ENCODE data around the gene PTPRN2.
"Not testable (repeated sequence)": the region's sequence is repeated elsewhere in the genome, so short reads cannot be mapped to it uniquely, and the experiment has no call there.

The PTPRN2 gene

GRCh38 chr7:158354861-158355260 is 232.8 kb downstream of the PTPRN2 start:
- no peak overlapping the region for H3K4me3 Mint-ChIP-seq
- H3K36me3 Mint-ChIP-seq (ENCODE audit: low read depth), result peaks cover 7% of the 10 kb centered on the region
- DNase-seq, result no peak
- H3K27me3 Mint-ChIP-seq (ENCODE audit: low read depth, poor library complexity), result peaks cover 63% of the 10 kb centered on the region
- no peak overlapping the region for H3K27ac Mint-ChIP-seq
- H3K4me1 Mint-ChIP-seq, result no peaks in the 10 kb centered on the region
- TF ChIP-seq CTCF (IDR thresholded peaks at IDR 0.05), result no peak
- peaks cover 33% of the 10 kb centered on the region for H3K9me3 Mint-ChIP-seq

- H3K9me3 Mint-ChIP-seq, result peaks cover 33% of the 10 kb centered on the region
- TF ChIP-seq CTCF (IDR thresholded peaks at IDR 0.05), result peak; percentile 54
- no peaks in the 10 kb centered on the region for H3K4me1 Mint-ChIP-seq
- no peak overlapping the region for H3K27ac Mint-ChIP-seq
- H3K36me3 Mint-ChIP-seq (ENCODE audit: low read depth), result peaks cover 7% of the 10 kb centered on the region
- H3K27me3 Mint-ChIP-seq (ENCODE audit: low read depth, poor library complexity), result peaks cover 65% of the 10 kb centered on the region
- DNase-seq, result peak; percentile 50
- no peak overlapping the region for H3K4me3 Mint-ChIP-seq
Observed at GRCh38 chr7:158353606-158354570, 233.7 kb downstream of the PTPRN2 start.

- H3K4me3 Mint-ChIP-seq, result peak overlapping the region; percentile 33
- not testable (repeated sequence) for H3K27ac Mint-ChIP-seq; H3K36me3 Mint-ChIP-seq (ENCODE audit: low read depth); H3K4me1 Mint-ChIP-seq; DNase-seq
- peaks cover 33% of the 10 kb centered on the region for H3K9me3 Mint-ChIP-seq
- H3K27me3 Mint-ChIP-seq (ENCODE audit: low read depth, poor library complexity), result peaks cover 71% of the 10 kb centered on the region
Observed at GRCh38 chr7:158351899-158352729, 235.5 kb downstream of the PTPRN2 start.

GRCh38 chr7:158351481-158351880 is 236.1 kb downstream of the PTPRN2 start:
- no peak overlapping the region for H3K4me3 Mint-ChIP-seq
- TF ChIP-seq CTCF (IDR thresholded peaks at IDR 0.05), result no peak
- H3K27me3 Mint-ChIP-seq (ENCODE audit: low read depth, poor library complexity), result peaks cover 71% of the 10 kb centered on the region
- H3K9me3 Mint-ChIP-seq, result peaks cover 33% of the 10 kb centered on the region
- H3K4me1 Mint-ChIP-seq, result no peaks in the 10 kb centered on the region
- H3K27ac Mint-ChIP-seq, result no peak overlapping the region
- peaks cover 7% of the 10 kb centered on the region for H3K36me3 Mint-ChIP-seq (ENCODE audit: low read depth)
- no peak for DNase-seq

GRCh38 chr7:158351051-158351450 is 236.6 kb downstream of the PTPRN2 start:
- Mint-ChIP-seq H3K27ac (no peak overlapping the region), H3K4me1 (no peaks in the 10 kb centered on the region), H3K9me3 (peaks cover 29% of the 10 kb centered on the region), H3K4me3 (no peak overlapping the region), H3K36me3 (ENCODE audit: low read depth) (peaks cover 7% of the 10 kb centered on the region), H3K27me3 (ENCODE audit: low read depth, poor library complexity) (peaks cover 67% of the 10 kb centered on the region)
- DNase-seq, result no peak
- TF ChIP-seq CTCF (IDR thresholded peaks at IDR 0.05), result no peak

All from nephron progenitor cell (in vitro differentiated cells).